HUES48 (cell line): Measurements from ENCODE around the gene SPPL2C.
"Not testable (repeated sequence)": the region's sequence is repeated elsewhere in the genome, so short reads cannot be mapped to it uniquely, and the experiment has no call there.

ENCODE experiments used
- H3K27ac ChIP-seq: one replicate; pipeline ENCODE4 v1.7.0; 2013; ENCODE audit warnings: low read depth, low read length, inconsistent platforms
- H3K27me3 ChIP-seq: 2 replicates; pipeline ENCODE4 v1.6.1; 2013; ENCODE audit warnings: mild to moderate bottlenecking, low read length; ENCODE audit not compliant: control insufficient read depth, insufficient read depth
- H3K36me3 ChIP-seq: 2 replicates; pipeline ENCODE4 v1.6.1; 2013; ENCODE audit warnings: low read length; ENCODE audit not compliant: control insufficient read depth, insufficient read depth
- H3K4me1 ChIP-seq: 2 replicates; pipeline ENCODE4 v1.6.1; 2013; ENCODE audit warnings: mild to moderate bottlenecking, low read length; ENCODE audit not compliant: control insufficient read depth, insufficient read depth
- H3K4me3 ChIP-seq: 2 replicates; pipeline ENCODE4 v1.5.1; 2013; ENCODE audit warnings: mild to moderate bottlenecking, low read depth, low read length
- H3K9ac ChIP-seq: 2 replicates; pipeline ENCODE4 v1.6.1; 2013; ENCODE audit warnings: mild to moderate bottlenecking, low read depth, low read length, moderate library complexity
- H3K9me3 ChIP-seq: 2 replicates; pipeline ENCODE4 v1.6.1; 2013; ENCODE audit warnings: low read length; ENCODE audit not compliant: control insufficient read depth, insufficient read depth

The SPPL2C gene

GRCh38 chr17:45851022-45851421, 6.3 kb downstream of the SPPL2C start:
- peaks cover 5% of the 10 kb centered on the region; the same call in 1 of the 2 replicates for H3K27me3 ChIP-seq
- no peaks in the 10 kb centered on the region for H3K36me3 ChIP-seq
- no peaks in the 10 kb centered on the region for H3K9me3 ChIP-seq
- no peak overlapping the region for H3K4me3 ChIP-seq
- H3K9ac ChIP-seq: no peak overlapping the region
- H3K27ac ChIP-seq: no peak overlapping the region
- H3K4me1 ChIP-seq: no peaks in the 10 kb centered on the region

- Histone ChIP-seq H3K27ac (no peak overlapping the region), H3K4me3 (no peak overlapping the region)
These were observed 6.8 kb downstream of the SPPL2C start for GRCh38 chr17:45851464-45851863.

GRCh38 chr17:45851873-45852272, 7.2 kb downstream of the SPPL2C start:
- no peak overlapping the region for H3K27ac ChIP-seq
- H3K36me3 ChIP-seq: no peaks in the 10 kb centered on the region
- peaks cover 5% of the 10 kb centered on the region; the same call in 1 of the 2 replicates for H3K27me3 ChIP-seq
- no peaks in the 10 kb centered on the region for H3K4me1 ChIP-seq
- no peak overlapping the region for H3K4me3 ChIP-seq
- no peaks in the 10 kb centered on the region for H3K9me3 ChIP-seq
- no peak overlapping the region for H3K9ac ChIP-seq

More at GRCh38 chr17:45851464-45851863, 6.8 kb downstream of the SPPL2C start:
- H3K9me3 ChIP-seq: no peaks in the 10 kb centered on the region
- no peaks in the 10 kb centered on the region for H3K36me3 ChIP-seq
- peaks cover 5% of the 10 kb centered on the region; the same call in 1 of the 2 replicates for H3K27me3 ChIP-seq
- H3K4me1 ChIP-seq: no peaks in the 10 kb centered on the region
- no peak overlapping the region for H3K9ac ChIP-seq

GRCh38 chr17:45852535-45853297, 8.0 kb downstream of the SPPL2C start:
- Histone ChIP-seq H3K4me3 (no peak overlapping the region), H3K27me3 (peaks cover 5% of the 10 kb centered on the region; the same call in 1 of the 2 replicates), H3K9ac (no peak overlapping the region), H3K27ac (no peak overlapping the region), H3K4me1 (no peaks in the 10 kb centered on the region), H3K9me3 (no peaks in the 10 kb centered on the region), H3K36me3 (no peaks in the 10 kb centered on the region)

GRCh38 chr17:45854209-45854608, 9.5 kb downstream of the SPPL2C start:
- Histone ChIP-seq H3K9ac (no peak overlapping the region), H3K4me1 (no peaks in the 10 kb centered on the region), H3K9me3 (no peaks in the 10 kb centered on the region), H3K4me3 (no peak overlapping the region), H3K27me3 (peaks cover 5% of the 10 kb centered on the region; the same call in 1 of the 2 replicates), H3K36me3 (no peaks in the 10 kb centered on the region), H3K27ac (no peak overlapping the region)

GRCh38 chr17:45855691-45856336, 11.1 kb downstream of the SPPL2C start:
- no peaks in the 10 kb centered on the region for H3K9me3 ChIP-seq
- no peaks in the 10 kb centered on the region for H3K4me1 ChIP-seq
- no peaks in the 10 kb centered on the region for H3K36me3 ChIP-seq
- H3K9ac ChIP-seq: no peak overlapping the region
- H3K27me3 ChIP-seq: peaks cover 5% of the 10 kb centered on the region; the same call in 1 of the 2 replicates
- no peak overlapping the region for H3K4me3 ChIP-seq
- H3K27ac ChIP-seq: no peak overlapping the region

- Histone ChIP-seq H3K27me3 (no peaks in the 10 kb centered on the region), H3K9ac (no peak overlapping the region), H3K4me3 (no peak overlapping the region), H3K4me1 (no peaks in the 10 kb centered on the region), H3K36me3 (no peaks in the 10 kb centered on the region), H3K9me3 (no peaks in the 10 kb centered on the region), H3K27ac (no peak overlapping the region)
These were observed 13.5 kb downstream of the SPPL2C start for GRCh38 chr17:45857977-45858708.

GRCh38 chr17:45861165-45861564, 16.5 kb downstream of the SPPL2C start:
- Histone ChIP-seq H3K4me1 (peaks cover 7% of the 10 kb centered on the region; the same call in 1 of the 2 replicates), H3K27me3 (no peaks in the 10 kb centered on the region)

GRCh38 chr17:45862127-45862526, 17.4 kb downstream of the SPPL2C start:
- not testable (repeated sequence) for H3K9ac ChIP-seq, H3K4me1 ChIP-seq, H3K27ac ChIP-seq, H3K27me3 ChIP-seq, H3K4me3 ChIP-seq, H3K9me3 ChIP-seq, H3K36me3 ChIP-seq

More at GRCh38 chr17:45861165-45861564, 16.5 kb downstream of the SPPL2C start:
- Histone ChIP-seq H3K27ac (no peak overlapping the region), H3K9ac (no peak overlapping the region), H3K36me3 (no peaks in the 10 kb centered on the region), H3K9me3 (no peaks in the 10 kb centered on the region), H3K4me3 (no peak overlapping the region)

GRCh38 chr17:45863857-45864654, 19.4 kb downstream of the SPPL2C start:
- H3K9me3 ChIP-seq: no peaks in the 10 kb centered on the region
- H3K9ac ChIP-seq: no peak overlapping the region
- H3K4me1 ChIP-seq: peaks cover 7% of the 10 kb centered on the region; the same call in 1 of the 2 replicates
- H3K36me3 ChIP-seq: no peaks in the 10 kb centered on the region
- no peak overlapping the region for H3K4me3 ChIP-seq
- H3K27ac ChIP-seq: no peak overlapping the region
- H3K27me3 ChIP-seq: no peaks in the 10 kb centered on the region
